GM19468 (cell line): Measurements from ENCODE around the gene USP11.
A peak's percentile ranks its signal among the peaks of the same experiment; 100 is the strongest.

Experiments used
- ATAC-seq: cut with Tn5 transposase; IDR thresholded peaks from one replicate; pipeline ENCODE4 v1.9.1; 2021; ENCODE audit warnings: mild to moderate bottlenecking, moderate library complexity, moderate number of reproducible peaks; ENCODE audit not compliant: unreplicated experiment; ENCODE audit errors: extremely low read depth

Gene USP11

DNA sequence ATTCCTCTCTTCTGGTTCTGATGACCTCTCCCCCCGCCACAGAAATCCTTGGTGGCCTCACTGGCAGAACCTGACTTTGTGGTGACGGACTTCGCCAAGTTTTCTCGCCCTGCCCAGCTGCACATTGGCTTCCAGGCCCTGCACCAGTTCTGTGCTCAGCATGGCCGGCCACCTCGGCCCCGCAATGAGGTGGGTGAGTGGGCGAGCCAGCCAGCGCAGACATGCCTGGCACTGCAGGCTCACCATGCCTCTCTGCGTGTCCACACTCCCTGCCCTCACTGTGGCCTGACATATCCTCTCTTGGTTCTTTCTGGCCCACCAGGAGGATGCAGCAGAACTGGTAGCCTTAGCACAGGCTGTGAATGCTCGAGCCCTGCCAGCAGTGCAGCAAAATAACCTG lies 30.5 kb upstream of the USP11 start:
- no peak for ATAC-seq

- no peak for ATAC-seq
Observed at GRCh38 chrX:47202877-47203276, 29.9 kb upstream of the USP11 start.

DNA sequence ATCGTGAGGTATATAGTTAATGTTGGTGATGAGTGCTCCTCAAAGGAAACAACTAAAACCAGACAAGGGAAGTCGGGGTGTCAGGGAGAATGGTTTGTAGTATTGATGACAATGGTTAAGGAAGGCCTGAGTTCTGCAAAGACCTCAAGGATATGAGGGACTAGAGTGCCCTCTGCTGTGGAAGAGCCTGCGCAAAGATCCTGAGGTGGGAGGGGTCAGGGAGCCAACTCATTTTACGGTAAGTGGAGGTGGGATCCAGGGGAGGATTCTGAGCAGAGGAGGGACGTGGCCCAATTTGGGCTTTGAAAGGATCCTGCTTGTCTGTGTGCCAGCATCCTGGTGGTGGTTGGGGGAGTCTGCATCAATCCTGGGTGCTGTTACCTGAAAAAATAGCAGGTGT lies 27.8 kb upstream of the USP11 start:
- no peak for ATAC-seq

DNA sequence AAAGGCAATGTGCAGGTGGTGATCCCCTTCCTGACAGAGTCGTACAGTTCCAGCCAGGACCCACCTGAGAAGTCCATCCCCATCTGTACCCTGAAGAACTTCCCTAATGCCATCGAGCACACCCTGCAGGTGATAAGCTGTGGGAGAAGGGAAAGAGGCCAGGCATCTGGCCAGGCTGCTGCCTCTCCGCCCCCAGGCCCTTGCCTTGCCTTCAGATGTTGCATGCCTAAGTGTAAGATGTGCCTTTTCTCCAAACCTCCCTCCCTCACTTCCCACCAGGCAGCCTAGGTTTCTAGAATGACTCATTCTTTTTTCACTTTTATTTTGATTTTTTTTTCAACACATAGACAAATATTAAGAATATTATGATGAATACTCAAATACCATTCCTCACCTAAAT lies 26.5 kb upstream of the USP11 start:
- ATAC-seq, result no peak

DNA sequence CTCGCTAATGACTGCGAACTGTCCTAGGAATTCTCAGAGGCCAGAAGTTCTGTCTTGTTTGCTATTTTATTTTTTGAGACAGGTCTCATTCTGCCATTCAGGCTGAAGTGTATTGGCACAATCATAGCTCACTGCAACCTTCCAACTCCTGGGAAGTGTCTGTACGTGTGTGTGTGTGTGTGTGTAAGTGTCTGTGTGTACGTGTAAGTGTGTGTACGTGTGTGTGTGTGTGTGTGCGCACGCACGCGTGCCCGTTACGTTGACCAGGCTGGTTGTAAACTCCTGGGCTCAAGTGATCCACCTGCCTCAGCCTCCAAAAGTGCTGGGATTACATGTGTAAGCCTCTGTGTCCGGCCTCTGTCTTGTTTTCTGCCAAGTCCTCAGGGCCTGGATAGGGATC lies 24.7 kb upstream of the USP11 start:
- ATAC-seq, result no peak

GRCh38 chrX:47209508-47210238 lies 23.1 kb upstream of the USP11 start:
- ATAC-seq, result no peak

GRCh38 chrX:47210661-47211425 lies 22.0 kb upstream of the USP11 start:
- no peak for ATAC-seq

DNA sequence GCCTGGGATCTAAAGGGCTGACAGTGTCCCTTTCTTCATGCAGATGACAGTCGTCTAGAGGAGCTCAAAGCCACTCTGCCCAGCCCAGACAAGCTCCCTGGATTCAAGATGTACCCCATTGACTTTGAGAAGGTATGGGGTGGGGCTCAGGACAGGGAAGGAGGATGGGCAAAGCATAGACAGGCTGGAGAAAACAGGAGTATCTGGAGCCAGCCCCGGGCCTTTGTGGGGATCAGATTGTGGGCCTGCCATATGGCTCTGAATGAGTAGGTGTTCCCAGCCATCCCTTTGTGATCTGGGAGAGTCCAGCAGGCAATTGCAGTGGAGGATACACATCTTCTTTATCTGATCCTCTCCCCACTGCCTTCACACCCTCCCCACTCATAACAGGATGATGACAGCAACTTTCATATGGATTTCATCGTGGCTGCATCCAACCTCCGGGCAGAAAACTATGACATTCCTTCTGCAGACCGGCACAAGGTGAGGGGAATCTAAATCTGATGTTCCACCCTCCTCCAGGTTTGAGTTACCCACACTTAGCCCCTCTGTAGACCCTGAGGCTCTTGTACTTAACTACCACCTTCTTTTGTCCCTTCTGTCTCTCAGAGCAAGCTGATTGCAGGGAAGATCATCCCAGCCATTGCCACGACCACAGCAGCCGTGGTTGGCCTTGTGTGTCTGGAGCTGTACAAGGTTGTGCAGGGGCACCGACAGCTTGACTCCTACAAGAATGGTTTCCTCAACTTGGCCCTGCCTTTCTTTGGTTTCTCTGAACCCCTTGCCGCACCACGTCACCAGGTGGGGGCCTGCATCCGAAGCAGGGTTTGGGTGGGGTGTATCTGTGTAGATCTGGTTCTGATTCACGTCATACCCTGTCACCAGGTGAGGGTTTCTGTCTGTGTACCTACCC lies 20.2 kb upstream of the USP11 start:
- ATAC-seq, result no peak

GRCh38 chrX:47214435-47215077 lies 18.3 kb upstream of the USP11 start:
- ATAC-seq, result no peak

DNA sequence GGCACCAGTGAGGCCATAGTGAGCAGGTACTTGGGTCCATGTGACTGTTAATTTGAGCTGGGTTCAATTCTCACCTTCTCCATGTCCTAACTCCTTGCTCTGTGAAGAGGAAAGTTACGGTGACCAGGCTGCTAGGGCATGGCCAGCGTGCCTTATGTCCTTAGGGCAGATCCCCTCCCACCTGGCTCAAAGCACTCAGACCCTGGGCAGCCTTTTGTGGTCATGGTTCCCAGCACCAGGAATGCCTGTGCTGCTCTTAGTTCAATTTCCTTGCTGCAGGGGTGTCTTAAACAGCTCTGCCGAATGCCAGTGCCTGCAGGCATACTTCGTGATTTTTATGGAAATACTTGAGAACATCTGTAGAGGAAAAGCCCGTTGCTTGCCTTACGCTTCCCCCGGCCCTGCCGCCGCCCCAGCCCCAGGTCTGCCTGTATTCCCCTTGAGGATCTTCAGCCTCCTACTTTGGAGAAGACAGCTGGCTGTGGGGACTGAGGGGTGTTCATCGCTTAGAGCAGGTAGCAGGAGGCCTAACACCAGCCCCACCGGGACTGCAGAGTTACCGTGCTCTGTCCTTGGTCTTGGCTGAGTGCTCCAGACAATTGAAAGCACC lies 17.4 kb upstream of the USP11 start:
- no peak for ATAC-seq

DNA sequence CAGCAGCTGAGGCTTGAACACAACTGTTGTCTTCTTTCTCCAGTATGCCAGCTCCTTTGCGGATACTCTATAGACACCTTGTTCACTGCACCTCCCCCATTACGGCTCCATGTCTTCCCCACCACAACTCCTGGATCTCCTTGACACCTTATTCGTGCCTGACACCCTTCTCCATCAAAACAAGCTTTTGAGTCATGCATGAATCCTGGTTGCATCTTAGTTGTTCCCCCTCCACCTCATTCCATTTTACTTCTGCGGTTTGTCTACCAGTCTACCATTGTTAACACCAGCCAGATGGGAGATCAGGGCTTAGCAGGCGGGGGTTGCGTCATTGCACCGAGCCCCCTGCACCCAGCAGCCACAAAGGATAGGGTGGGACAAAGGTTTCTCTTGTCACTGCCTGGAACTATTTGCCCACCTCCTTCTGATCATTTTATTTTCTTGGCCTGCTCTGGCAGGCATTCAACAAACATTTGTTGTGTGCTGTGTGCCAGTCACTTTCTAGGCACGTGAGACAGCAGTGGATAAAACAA lies 16.4 kb upstream of the USP11 start:
- no peak for ATAC-seq

GRCh38 chrX:47217121-47217851 lies 15.5 kb upstream of the USP11 start:
- ATAC-seq, result no peak

- peak; percentile 86 for ATAC-seq
Observed at GRCh38 chrX:47217852-47218279, 14.9 kb upstream of the USP11 start.

GRCh38 chrX:47218280-47218919 lies 14.4 kb upstream of the USP11 start, which contains the start of gene CDK16:
Gene CDK16 (plus strand): TSS chrX:47218681. CDS start chrX:47223558, 4,877 bp downstream.
- ATAC-seq, result peak; percentile 35

GRCh38 chrX:47218920-47219815 lies 13.6 kb upstream of the USP11 start:
- ATAC-seq, result peak; percentile 0

- no peak for ATAC-seq
Observed at GRCh38 chrX:47221756-47222155, 11.1 kb upstream of the USP11 start.

- no peak for ATAC-seq
Observed at GRCh38 chrX:47222751-47223350, 10.0 kb upstream of the USP11 start.
